HepG2 (cell line): ENCODE data around the gene GSTM4. TPM values are rescaled to one million over a fixed set of nuclear protein-coding genes. Genes with fewer than 3 reads are reported as not detected.

ENCODE experiments used
- polyA plus RNA-seq, 8 experiments: library from polyadenylated mRNA; depleted of rRNA in 3 of 8; stranded (reverse) in 7 of 8; unstranded in 1 of 8; fragments of >200 nt; fragmentation: Illumina TruSeq in 4 of 8; extraction: Trizol in 4 of 8; gene quantifications; 2 replicates each; pipeline versions ENCODE4 v1.2.1 to v1.2.3, GENCODE V29; 2011 to 2016; ENCODE audit warnings: low read depth in 4 of 8, missing spikeins in 1 of 8, mixed read lengths in 1 of 8; ENCODE audit not compliant: insufficient read depth in 1 of 8
- total RNA-seq, 5 experiments: library from RNA; depleted of rRNA; stranded (reverse); fragments of >200 nt; fragmentation: Illumina TruSeq; extraction: Trizol; gene quantifications; 2 replicates each; pipeline ENCODE4 v1.2.3, GENCODE V29; 2016; ENCODE audit warnings: low read depth in 1 of 5

GSTM4 gene
- total and polyA plus RNA-seq, 2 of the 13 experiments (the other 11 are each of a cell fraction or from before 2014, with no cell fraction given) = 25.3 to 40.8 TPM

Other genes starting within 250 kb of the GSTM4 start
- 169 and 261 TPM in 2 replicates for gene PSMA5, start 229.7 kb upstream of the GSTM4 start, total RNA-seq (2016; rRNA removed; fragmentation: Illumina TruSeq; extraction: Trizol)
- 116 and 140 TPM in 2 replicates for gene PSMA5, start 229.7 kb upstream of the GSTM4 start, polyA plus RNA-seq (2011; rRNA removed)
- gene SYPL2, start 189.6 kb upstream of the GSTM4 start, total RNA-seq (2016; rRNA removed; fragmentation: Illumina TruSeq; extraction: Trizol) = 0.24 and 0.25 TPM in 2 replicates
- 0.17 and 0.35 TPM in 2 replicates for gene SYPL2, start 189.6 kb upstream of the GSTM4 start, polyA plus RNA-seq (2011; rRNA removed)
- gene ATXN7L2, start 172.2 kb upstream of the GSTM4 start, total RNA-seq (2016; rRNA removed; fragmentation: Illumina TruSeq; extraction: Trizol) = 1.3 and 2.7 TPM in 2 replicates
- gene ATXN7L2, start 172.2 kb upstream of the GSTM4 start, polyA plus RNA-seq (2011; rRNA removed) = 2.8 and 3.0 TPM in 2 replicates
- 3.9 and 4.1 TPM in 2 replicates for gene CYB561D1, start 162.0 kb upstream of the GSTM4 start, total RNA-seq (2016; rRNA removed; fragmentation: Illumina TruSeq; extraction: Trizol)
- 3.9 and 4.5 TPM in 2 replicates for gene CYB561D1, start 162.0 kb upstream of the GSTM4 start, polyA plus RNA-seq (2011; rRNA removed)
- gene AMIGO1, start 146.4 kb upstream of the GSTM4 start, total RNA-seq (2016; rRNA removed; fragmentation: Illumina TruSeq; extraction: Trizol) = 1.00 and 1.3 TPM in 2 replicates
- gene AMIGO1, start 146.4 kb upstream of the GSTM4 start, polyA plus RNA-seq (2011; rRNA removed) = 0.40 and 0.85 TPM in 2 replicates
- not detected in 2 replicates for gene GPR61, start 116.2 kb upstream of the GSTM4 start, total RNA-seq (2016; rRNA removed; fragmentation: Illumina TruSeq; extraction: Trizol)
- gene GPR61, start 116.2 kb upstream of the GSTM4 start, polyA plus RNA-seq (2011; rRNA removed) = not detected in 2 replicates
- 9.0 and 11.0 TPM in 2 replicates for gene GNAI3, start 107.5 kb upstream of the GSTM4 start, total RNA-seq (2016; rRNA removed; fragmentation: Illumina TruSeq; extraction: Trizol)
- gene GNAI3, start 107.5 kb upstream of the GSTM4 start, polyA plus RNA-seq (2011; rRNA removed) = 3.2 and 4.3 TPM in 2 replicates
- 0.20 and 0.24 TPM in 2 replicates for gene GNAT2, start 36.5 kb upstream of the GSTM4 start, total RNA-seq (2016; rRNA removed; fragmentation: Illumina TruSeq; extraction: Trizol)
- gene GNAT2, start 36.5 kb upstream of the GSTM4 start, polyA plus RNA-seq (2011; rRNA removed) = 0.08 TPM in 1 of 2 replicates, not detected in the other
- gene AMPD2, start 36.3 kb upstream of the GSTM4 start, total RNA-seq (2016; rRNA removed; fragmentation: Illumina TruSeq; extraction: Trizol) = 35.4 and 62.3 TPM in 2 replicates
- 82.0 and 101 TPM in 2 replicates for gene AMPD2, start 36.3 kb upstream of the GSTM4 start, polyA plus RNA-seq (2011; rRNA removed)
- 6.5 and 7.0 TPM in 2 replicates for gene GSTM2, start 12.0 kb downstream of the GSTM4 start, total RNA-seq (2016; rRNA removed; fragmentation: Illumina TruSeq; extraction: Trizol)
- gene GSTM2, start 12.0 kb downstream of the GSTM4 start, polyA plus RNA-seq (2011; rRNA removed) = 15.0 and 17.0 TPM in 2 replicates
- gene GSTM1, start 31.7 kb downstream of the GSTM4 start, total RNA-seq (2016; rRNA removed; fragmentation: Illumina TruSeq; extraction: Trizol) = not detected in 2 replicates
- 0.42 and 0.55 TPM in 2 replicates for gene GSTM1, start 31.7 kb downstream of the GSTM4 start, polyA plus RNA-seq (2011; rRNA removed)
- gene GSTM5, start 56.2 kb downstream of the GSTM4 start, total RNA-seq (2016; rRNA removed; fragmentation: Illumina TruSeq; extraction: Trizol) = not detected in 2 replicates
- gene GSTM5, start 56.2 kb downstream of the GSTM4 start, polyA plus RNA-seq (2011; rRNA removed) = not detected in 2 replicates
- gene GSTM3, start 84.9 kb downstream of the GSTM4 start, total RNA-seq (2016; rRNA removed; fragmentation: Illumina TruSeq; extraction: Trizol) = 127 and 150 TPM in 2 replicates
- gene GSTM3, start 84.9 kb downstream of the GSTM4 start, polyA plus RNA-seq (2011; rRNA removed) = 124 and 142 TPM in 2 replicates
- gene EPS8L3, start 107.8 kb downstream of the GSTM4 start, total RNA-seq (2016; rRNA removed; fragmentation: Illumina TruSeq; extraction: Trizol) = 7.6 and 18.2 TPM in 2 replicates
- 106 and 127 TPM in 2 replicates for gene EPS8L3, start 107.8 kb downstream of the GSTM4 start, polyA plus RNA-seq (2011; rRNA removed)